ENCODE measurements around the gene XKR8. TPM values are rescaled to one million over a fixed set of nuclear protein-coding genes. Genes with fewer than 3 reads are reported as not detected.
A peak's percentile ranks its signal among the peaks of the same experiment; 100 is the strongest.

XKR8 gene
- total RNA-seq, 1 donor from 2014 or later: 14.2 TPM

GRCh38 chr1:27936370-27936769 lies 23.4 kb upstream of the XKR8 start:
- peaks cover 6% of the 10 kb centered on the region for H3K4me1 Mint-ChIP-seq (ENCODE audit: low read depth, unreplicated experiment)
- no peak overlapping the region for H3K27ac Mint-ChIP-seq (ENCODE audit: unreplicated experiment)
- TF ChIP-seq CTCF (IDR thresholded peaks at IDR 0.05; ENCODE audit: partially characterized antibody, unreplicated experiment): no peak
- H3K9me3 Mint-ChIP-seq (ENCODE audit: unreplicated experiment): peaks cover 4% of the 10 kb centered on the region
- H3K4me3 Mint-ChIP-seq (ENCODE audit: unreplicated experiment): no peak overlapping the region
- no peaks in the 10 kb centered on the region for H3K36me3 Mint-ChIP-seq (ENCODE audit: unreplicated experiment)
- DNase-seq: no peak
- H3K27me3 Mint-ChIP-seq (ENCODE audit: unreplicated experiment): peaks cover 3% of the 10 kb centered on the region

- Mint-ChIP-seq H3K9me3 (ENCODE audit: unreplicated experiment) (peaks cover under 1% of the 10 kb centered on the region), H3K4me3 (ENCODE audit: unreplicated experiment) (no peak overlapping the region), H3K36me3 (ENCODE audit: unreplicated experiment) (no peaks in the 10 kb centered on the region), H3K27me3 (ENCODE audit: unreplicated experiment) (peaks cover 3% of the 10 kb centered on the region), H3K27ac (ENCODE audit: unreplicated experiment) (no peak overlapping the region), H3K4me1 (ENCODE audit: low read depth, unreplicated experiment) (peaks cover 6% of the 10 kb centered on the region)
- TF ChIP-seq CTCF (IDR thresholded peaks at IDR 0.05; ENCODE audit: partially characterized antibody, unreplicated experiment): no peak
- no peak for DNase-seq
These were observed 22.3 kb upstream of the XKR8 start for GRCh38 chr1:27937524-27937836.

- no peak overlapping the region for H3K4me3 Mint-ChIP-seq (ENCODE audit: unreplicated experiment)
- H3K27me3 Mint-ChIP-seq (ENCODE audit: unreplicated experiment): peaks cover 4% of the 10 kb centered on the region
- no peak for DNase-seq
- H3K36me3 Mint-ChIP-seq (ENCODE audit: unreplicated experiment): no peaks in the 10 kb centered on the region
- TF ChIP-seq CTCF (IDR thresholded peaks at IDR 0.05; ENCODE audit: partially characterized antibody, unreplicated experiment): no peak
- H3K27ac Mint-ChIP-seq (ENCODE audit: unreplicated experiment): no peak overlapping the region
- H3K4me1 Mint-ChIP-seq (ENCODE audit: low read depth, unreplicated experiment): peaks cover 6% of the 10 kb centered on the region
- no peaks in the 10 kb centered on the region for H3K9me3 Mint-ChIP-seq (ENCODE audit: unreplicated experiment)
These were observed 21.3 kb upstream of the XKR8 start for GRCh38 chr1:27938488-27938887.

- Mint-ChIP-seq H3K27me3 (ENCODE audit: unreplicated experiment) (peaks cover 2% of the 10 kb centered on the region), H3K9me3 (ENCODE audit: unreplicated experiment) (peaks cover 2% of the 10 kb centered on the region), H3K4me3 (ENCODE audit: unreplicated experiment) (no peak overlapping the region), H3K36me3 (ENCODE audit: unreplicated experiment) (no peaks in the 10 kb centered on the region), H3K4me1 (ENCODE audit: low read depth, unreplicated experiment) (peaks cover 4% of the 10 kb centered on the region), H3K27ac (ENCODE audit: unreplicated experiment) (no peak overlapping the region)
- peak; percentile 46 for DNase-seq
- no peak for TF ChIP-seq CTCF (IDR thresholded peaks at IDR 0.05; ENCODE audit: partially characterized antibody, unreplicated experiment)
These were observed 19.5 kb upstream of the XKR8 start for GRCh38 chr1:27940297-27940696.

GRCh38 chr1:27940870-27941560 lies 18.8 kb upstream of the XKR8 start:
- no peak for TF ChIP-seq CTCF (IDR thresholded peaks at IDR 0.05; ENCODE audit: partially characterized antibody, unreplicated experiment)
- peaks cover 2% of the 10 kb centered on the region for H3K9me3 Mint-ChIP-seq (ENCODE audit: unreplicated experiment)
- no peaks in the 10 kb centered on the region for H3K36me3 Mint-ChIP-seq (ENCODE audit: unreplicated experiment)
- no peak overlapping the region for H3K4me3 Mint-ChIP-seq (ENCODE audit: unreplicated experiment)
- no peak overlapping the region for H3K27ac Mint-ChIP-seq (ENCODE audit: unreplicated experiment)
- H3K27me3 Mint-ChIP-seq (ENCODE audit: unreplicated experiment): peaks cover 1% of the 10 kb centered on the region
- H3K4me1 Mint-ChIP-seq (ENCODE audit: low read depth, unreplicated experiment): no peaks in the 10 kb centered on the region
- DNase-seq: no peak
